ENCODE data around the gene PDE8B. TPM values are rescaled to one million over a fixed set of nuclear protein-coding genes. Genes with fewer than 3 reads are reported as not detected.

PDE8B gene
- total RNA-seq, 1 experiment from 2014 or later, result 0.17 TPM

- H3K4me2 ChIP-seq (ENCODE audit: low read length), result no peak overlapping the region
- no peaks in the 10 kb centered on the region for H4K20me1 ChIP-seq (ENCODE audit: insufficient read depth)
- ATAC-seq (peak; percentile 93), DNase-seq (ENCODE audit: low read depth, low spot score) (no peak)
- no peaks in the 10 kb centered on the region for H3K79me2 ChIP-seq (ENCODE audit: insufficient read depth, low read length)
- ChIA-PET CTCF (no interaction called here), RAD21 (ENCODE audit: low non-redundant PET in 1 of 2, low total read pairs in 2 of 2, uncharacterized antibody in 2 of 2, unreplicated experiment in 2 of 2) (no interaction called here), POLR2A (no interaction called here)
- H3K27ac ChIP-seq (ENCODE audit: low read depth, low read length), result no peak overlapping the region
- no peaks in the 10 kb centered on the region for H3K4me1 ChIP-seq (ENCODE audit: control insufficient read depth in 1 of 2, insufficient read depth in 2 of 2, low read length in 2 of 2)
- intact Hi-C loops (cut with micrococcal nuclease), result no loop called here
- H3K9ac ChIP-seq (ENCODE audit: low read length), result no peak overlapping the region
- no peaks in the 10 kb centered on the region for H3K27me3 ChIP-seq (ENCODE audit: insufficient read depth, low read length)
- BruUV-seq (replicated peaks), result no TSS peak
- H3K9me3 ChIP-seq (ENCODE audit: control insufficient read depth in 1 of 2, insufficient read depth in 1 of 2, low read depth in 1 of 2, low read length in 2 of 2), result no peaks in the 10 kb centered on the region
- TF ChIP-seq CEBPB (IDR thresholded peaks at IDR 0.05; ENCODE audit: low read depth), result no peak
- TF ChIP-seq CTCF (IDR thresholded peaks at IDR 0.05 in 2 of 3, conservative IDR thresholded peaks at IDR 0.05 in 1 of 3; ENCODE audit: borderline replicate concordance in 1 of 3, insufficient read depth in 1 of 3, low read depth in 2 of 3, low read length in 2 of 3), result peak in 2 of 3 experiments; percentile 45 to 47; a peak in 4 of 6 replicates
- no peak overlapping the region for H3K4me3 ChIP-seq (replicated peaks in 1 of 2; ENCODE audit: low read depth in 1 of 2, low read length in 2 of 2)
- H2AFZ ChIP-seq (ENCODE audit: low read depth, low read length, poor library complexity, severe bottlenecking), result no peak overlapping the region
- no peaks in the 10 kb centered on the region for H3K9me2 ChIP-seq (ENCODE audit: insufficient read depth)
- H3K36me3 ChIP-seq (ENCODE audit: control insufficient read depth in 1 of 2, insufficient read depth in 2 of 2, low read length in 2 of 2), result no peaks in the 10 kb centered on the region
Measured at GRCh38 chr5:77218263-77218662, 7.8 kb downstream of the PDE8B start.

- ATAC-seq, result no peak
- POLR2A ChIA-PET, result no interaction called here
- TF ChIP-seq SIN3A (IDR thresholded peaks at IDR 0.05; ENCODE audit: low read depth) (no peak), ELF1 (IDR thresholded peaks at IDR 0.05; ENCODE audit: borderline replicate concordance, low read depth) (no peak), ZBTB33 (IDR thresholded peaks at IDR 0.05; ENCODE audit: extremely low read depth, insufficient replicate concordance, low read length) (no peak), YY1 (IDR thresholded peaks at IDR 0.05; ENCODE audit: extremely low read depth, insufficient replicate concordance, low read depth, low read length) (no peak), JUND (IDR thresholded peaks at IDR 0.05) (no peak), ZNF274 (IDR thresholded peaks at IDR 0.05; ENCODE audit: low read depth, low read length) (no peak), ZFX (IDR thresholded peaks at IDR 0.05) (no peak), RAD21 (IDR thresholded peaks at IDR 0.05; ENCODE audit: low read depth) (no peak), EZH2phosphoT487 (IDR thresholded peaks at IDR 0.05; ENCODE audit: borderline replicate concordance) (no peak), ATF3 (IDR thresholded peaks at IDR 0.05) (no peak), REST (IDR thresholded peaks at IDR 0.05; ENCODE audit: low read depth) (no peak), SP1 (IDR thresholded peaks at IDR 0.05; ENCODE audit: low read depth) (no peak)
Measured at GRCh38 chr5:77221115-77221514, 10.6 kb downstream of the PDE8B start.

More at GRCh38 chr5:77221115-77221514, 10.6 kb downstream of the PDE8B start:
- Histone ChIP-seq H3K27me3 (ENCODE audit: insufficient read depth, low read length) (no peaks in the 10 kb centered on the region), H3K9ac (ENCODE audit: low read length) (no peak overlapping the region), H3K36me3 (ENCODE audit: control insufficient read depth in 1 of 2, insufficient read depth in 2 of 2, low read length in 2 of 2) (no peaks in the 10 kb centered on the region), H3K9me2 (ENCODE audit: insufficient read depth) (no peaks in the 10 kb centered on the region), H3K9me3 (ENCODE audit: control insufficient read depth in 1 of 2, insufficient read depth in 1 of 2, low read depth in 1 of 2, low read length in 2 of 2) (no peaks in the 10 kb centered on the region), H3K4me3 (replicated peaks in 1 of 2; ENCODE audit: low read depth in 1 of 2, low read length in 2 of 2) (no peak overlapping the region), H3K27ac (ENCODE audit: low read depth, low read length) (no peak overlapping the region), H3K4me1 (ENCODE audit: control insufficient read depth in 1 of 2, insufficient read depth in 2 of 2, low read length in 2 of 2) (no peaks in the 10 kb centered on the region), H3K4me2 (ENCODE audit: low read length) (no peak overlapping the region), H4K20me1 (ENCODE audit: insufficient read depth) (no peaks in the 10 kb centered on the region), H2AFZ (ENCODE audit: low read depth, low read length, poor library complexity, severe bottlenecking) (no peak overlapping the region), H3K79me2 (ENCODE audit: insufficient read depth, low read length) (no peaks in the 10 kb centered on the region)
- CTCF ChIA-PET, result no interaction called here
- no peak for DNase-seq (ENCODE audit: low read depth, low spot score)
- BruUV-seq (replicated peaks), result no TSS peak
- RAD21 ChIA-PET (ENCODE audit: low non-redundant PET in 1 of 2, low total read pairs in 2 of 2, uncharacterized antibody in 2 of 2, unreplicated experiment in 2 of 2), result no interaction called here
- intact Hi-C loops (cut with micrococcal nuclease), result loop anchor here (10.0 kb wide), 1 partner anchor 156 kb away; no protein-coding TSS in a partner anchor

All from HCT116 (cell line).